CD4-positive, alpha-beta T cell treated with Interleukin-6 at 100 ng/mL for 8 hours (primary cell): ENCODE measurements around the gene TMEM81.

Experiments
- DNase-seq: peaks from one replicate; pipeline ENCODE4 v3.0.0-alpha.2; 2020; ENCODE audit warnings: mixed read lengths, low spot score

The TMEM81 gene, protein sequence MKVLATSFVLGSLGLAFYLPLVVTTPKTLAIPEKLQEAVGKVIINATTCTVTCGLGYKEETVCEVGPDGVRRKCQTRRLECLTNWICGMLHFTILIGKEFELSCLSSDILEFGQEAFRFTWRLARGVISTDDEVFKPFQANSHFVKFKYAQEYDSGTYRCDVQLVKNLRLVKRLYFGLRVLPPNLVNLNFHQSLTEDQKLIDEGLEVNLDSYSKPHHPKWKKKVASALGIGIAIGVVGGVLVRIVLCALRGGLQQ

GRCh38 chr1:205084360-205084759 lies at the start of gene TMEM81:
Gene TMEM81 (minus strand): TSS chr1:205084460. CDS start chr1:205084320, 140 bp downstream.
- no peak for DNase-seq

DNA sequence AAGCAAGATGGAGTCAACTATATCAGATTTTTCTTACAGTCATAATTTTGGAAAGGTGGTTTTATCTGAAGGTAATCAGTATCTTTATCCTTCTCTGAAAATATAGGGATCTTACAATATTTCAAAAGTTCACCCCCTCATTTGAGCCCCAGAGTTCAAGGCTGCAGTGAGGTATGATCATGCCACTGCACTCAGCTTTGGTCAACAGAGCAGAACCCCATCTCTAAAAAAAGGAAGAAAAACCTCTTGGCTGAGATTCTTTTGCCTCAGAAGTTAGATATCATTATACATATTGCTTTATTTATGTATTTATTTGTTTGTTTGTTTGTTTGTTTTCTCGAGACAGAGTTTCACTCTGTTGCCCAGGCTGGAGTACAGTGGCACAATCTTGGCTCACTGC lies 49.0 kb upstream of the TMEM81 start:
- DNase-seq = no peak

DNA sequence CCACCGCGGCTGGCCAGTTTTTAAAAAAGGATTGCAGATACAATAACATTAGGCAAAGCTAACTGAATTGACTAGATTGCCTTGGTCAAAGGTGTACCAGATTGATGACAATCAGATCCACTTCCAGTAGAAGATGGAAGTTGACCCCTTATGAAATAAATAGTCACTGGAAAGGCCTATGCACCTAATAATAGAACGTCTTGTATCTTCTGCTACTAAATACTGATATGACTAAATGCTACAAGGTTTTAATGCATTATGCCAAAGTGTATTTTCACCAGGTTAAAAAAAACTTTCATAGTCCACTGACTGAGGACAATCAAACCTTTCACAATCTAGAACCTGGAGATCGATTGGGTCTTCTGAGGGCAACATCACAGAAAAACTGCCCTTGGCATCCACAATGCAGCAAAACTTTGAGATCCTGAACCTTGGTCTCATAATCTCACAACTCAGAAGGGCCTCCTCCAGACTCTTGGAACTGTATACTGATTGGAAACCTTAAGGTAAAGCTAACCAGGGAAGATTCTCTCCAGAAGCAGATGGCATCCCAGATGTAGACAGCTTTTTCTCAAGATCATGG lies 45.3 kb upstream of the TMEM81 start:
- DNase-seq = no peak

DNA sequence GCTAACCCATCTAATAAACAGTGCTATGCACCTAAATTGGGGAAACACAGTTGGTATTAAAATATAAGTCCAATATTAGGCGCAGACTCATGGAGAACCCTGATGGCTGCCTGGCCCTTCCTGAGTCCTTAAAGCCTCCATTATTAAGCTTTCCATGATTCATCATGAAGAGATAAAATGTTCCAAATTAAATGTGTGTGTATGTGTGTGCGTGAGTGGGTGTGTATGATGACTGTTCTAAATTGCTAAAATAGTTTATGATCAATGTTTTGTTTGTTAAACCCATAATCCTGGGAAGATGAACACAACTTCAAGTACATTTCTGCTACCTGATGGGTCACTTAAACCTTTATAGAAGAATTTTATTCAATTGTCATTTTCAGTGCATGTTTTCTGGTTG lies 43.8 kb upstream of the TMEM81 start:
- DNase-seq = no peak

DNA sequence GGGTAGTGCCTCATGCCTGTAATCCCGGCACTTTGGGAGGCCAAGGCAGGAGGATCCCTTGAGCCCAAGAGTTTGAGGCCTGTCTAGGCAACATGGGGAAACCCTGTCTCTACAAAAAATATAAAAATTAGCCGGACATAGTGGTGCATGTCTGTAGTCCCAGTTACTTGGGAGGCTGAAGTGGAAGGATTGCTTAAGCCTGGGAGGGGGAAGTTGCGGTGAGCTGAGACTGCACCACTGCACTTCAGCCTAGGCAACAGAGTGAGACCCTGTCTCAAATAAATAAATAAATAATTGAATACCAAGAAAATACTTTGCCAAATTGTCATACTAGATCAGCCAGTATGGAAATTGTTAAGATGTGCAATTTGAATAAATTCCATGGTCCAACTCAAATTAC lies 43.4 kb upstream of the TMEM81 start:
- DNase-seq = no peak

DNA sequence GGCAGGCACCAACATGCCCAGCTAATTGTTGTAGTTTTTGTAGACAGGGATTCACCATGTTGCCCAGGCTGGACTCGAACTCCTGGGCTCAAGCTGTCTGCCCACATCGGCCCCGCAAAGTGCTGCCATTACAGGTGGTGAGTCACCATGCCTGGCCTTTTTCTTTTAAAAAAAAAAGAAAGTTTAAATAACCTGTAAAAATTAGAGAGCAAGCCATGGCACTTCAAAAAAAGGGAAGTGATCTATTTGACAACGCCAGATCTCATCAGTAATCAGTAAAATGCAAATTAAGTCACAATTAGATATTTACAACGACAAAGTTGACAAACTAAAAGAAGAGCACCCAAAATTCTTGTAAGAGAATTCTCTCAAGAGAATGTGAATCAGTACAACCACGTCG lies 40.5 kb upstream of the TMEM81 start:
- DNase-seq = no peak

DNA sequence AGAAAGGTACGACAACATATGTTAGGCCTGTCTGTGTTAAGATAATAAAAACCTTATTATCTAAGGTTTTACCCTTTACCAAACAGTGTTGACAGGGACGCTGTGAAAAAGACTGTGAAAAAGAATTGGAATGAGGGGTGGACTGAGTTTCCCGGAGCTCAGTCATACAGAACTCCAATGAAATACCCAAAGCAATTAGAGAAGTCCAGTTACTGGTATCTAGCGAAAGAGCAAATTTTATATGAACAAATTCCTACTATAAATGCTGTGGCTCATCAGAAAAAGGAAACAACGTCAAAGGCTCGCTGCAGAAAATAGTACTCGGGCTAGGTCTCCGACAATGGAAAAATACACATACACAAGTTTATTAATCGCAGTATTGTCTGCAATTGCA lies 38.2 kb upstream of the TMEM81 start:
- no peak for DNase-seq

GRCh38 chr1:205121660-205122488 lies 37.6 kb upstream of the TMEM81 start, which contains the start of gene RBBP5:
Gene RBBP5 (minus strand): TSS chr1:205121978. CDS start chr1:205121873, 105 bp downstream.
- peak; percentile 96 for DNase-seq

DNA sequence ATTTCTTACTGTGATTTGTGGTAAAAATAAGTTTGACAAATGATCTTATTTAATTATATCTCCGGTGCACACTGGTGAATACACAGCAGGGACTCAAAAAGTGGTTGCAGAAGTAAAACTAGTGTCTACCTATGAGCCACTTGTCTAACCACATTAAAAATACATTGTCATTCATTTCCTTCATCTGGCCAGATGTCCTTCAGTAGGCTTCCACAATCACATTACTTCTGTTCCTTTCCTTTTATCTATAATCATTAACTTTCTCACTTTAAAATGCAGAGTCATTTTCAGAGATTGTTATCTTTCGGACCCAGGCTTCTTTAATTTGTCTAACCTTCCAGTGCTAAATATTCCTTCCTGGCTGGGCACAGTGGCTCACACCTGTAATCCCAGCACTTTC lies 34.5 kb upstream of the TMEM81 start:
- no peak for DNase-seq

- DNase-seq = no peak
These were observed 27.1 kb upstream of the TMEM81 start for GRCh38 chr1:205111354-205111753.

GRCh38 chr1:205109711-205110110 lies 25.5 kb upstream of the TMEM81 start:
- no peak for DNase-seq

DNA sequence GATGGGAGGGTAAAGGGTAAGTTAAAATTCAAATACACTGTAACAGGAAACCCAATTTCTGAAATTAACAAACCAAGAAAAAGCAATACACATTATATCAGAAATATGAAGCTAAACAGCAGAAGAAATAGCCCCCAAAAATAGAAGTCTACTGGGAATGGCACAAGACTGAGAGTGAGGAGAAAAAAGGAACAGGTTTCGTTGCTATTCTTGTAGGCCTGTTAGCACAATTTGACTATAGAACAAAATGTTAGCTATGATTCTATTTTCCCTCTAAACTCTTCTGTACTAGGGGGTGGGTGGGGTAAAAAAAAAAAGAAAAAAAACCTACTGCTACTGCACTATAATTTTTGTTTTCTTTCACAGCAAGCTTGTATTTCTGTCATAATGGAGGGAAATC lies 25.0 kb upstream of the TMEM81 start:
- DNase-seq = no peak

- DNase-seq = no peak
These were observed 24.2 kb upstream of the TMEM81 start for GRCh38 chr1:205108464-205108863.

- no peak for DNase-seq
These were observed 23.1 kb upstream of the TMEM81 start for GRCh38 chr1:205107327-205107726.

DNA sequence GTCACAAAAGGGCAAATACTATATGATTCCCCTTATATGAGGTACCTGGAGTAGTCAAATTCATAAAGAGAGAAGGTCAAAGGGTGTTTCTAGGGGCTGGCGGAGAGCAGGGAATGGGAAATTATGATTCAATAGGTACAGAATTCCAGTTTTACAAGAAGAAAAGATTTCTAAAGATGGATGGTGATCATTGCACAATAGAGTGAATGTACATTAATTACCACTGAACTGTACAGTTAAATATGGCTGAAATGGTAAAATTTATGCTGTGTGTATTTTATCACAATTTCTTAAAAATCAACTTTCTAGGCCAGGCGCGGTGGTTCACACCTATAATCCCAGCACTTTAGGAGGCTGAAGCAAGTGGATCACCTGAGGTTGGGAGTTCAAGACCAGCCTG lies 18.1 kb upstream of the TMEM81 start:
- no peak for DNase-seq

DNA sequence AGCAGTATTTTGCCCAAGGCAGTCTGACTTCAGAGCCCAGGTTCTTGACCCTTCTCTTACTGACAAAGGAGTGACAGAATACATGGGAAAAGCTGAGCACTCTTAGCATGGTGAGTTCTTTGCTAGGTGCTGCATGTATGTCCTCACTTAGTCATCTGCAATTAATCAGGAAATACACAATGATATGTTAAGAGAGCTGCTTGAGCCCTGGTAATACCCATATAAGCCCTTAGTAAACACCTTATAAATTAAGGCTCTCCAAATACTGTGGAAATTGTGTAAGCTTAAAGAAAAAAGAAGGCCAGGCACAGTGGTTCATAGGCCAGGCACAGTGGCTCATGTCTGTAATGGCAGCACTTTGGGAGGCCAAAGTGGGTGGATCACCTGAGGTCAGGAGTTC lies 14.0 kb upstream of the TMEM81 start:
- no peak for DNase-seq

DNA sequence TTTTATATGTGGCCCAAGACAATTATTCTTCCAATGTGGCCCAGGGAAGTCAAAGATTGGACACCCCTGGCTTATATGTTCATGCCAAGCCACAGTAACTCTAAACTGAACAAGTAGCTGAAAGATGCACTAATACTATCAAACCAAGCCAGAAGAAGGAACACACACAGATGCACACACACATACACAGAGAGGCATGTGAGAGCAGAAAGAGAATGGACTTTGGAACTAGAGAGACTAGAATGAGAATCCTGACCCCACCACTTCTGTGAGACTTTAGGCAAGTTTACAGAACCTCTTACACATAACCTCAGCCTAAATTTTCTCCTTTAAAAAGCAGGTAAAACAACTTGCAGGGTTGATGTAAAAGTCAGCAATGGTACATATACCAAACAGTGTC lies 11.2 kb upstream of the TMEM81 start:
- DNase-seq = no peak

- DNase-seq = no peak
These were observed 6.9 kb upstream of the TMEM81 start for GRCh38 chr1:205091043-205091740.

- no peak for DNase-seq
These were observed 4.1 kb upstream of the TMEM81 start for GRCh38 chr1:205088341-205088740.

GRCh38 chr1:205082431-205082830 lies 1.8 kb downstream of the TMEM81 start:
- DNase-seq = no peak

- no peak for DNase-seq
These were observed 6.3 kb downstream of the TMEM81 start for GRCh38 chr1:205077934-205078311.

DNA sequence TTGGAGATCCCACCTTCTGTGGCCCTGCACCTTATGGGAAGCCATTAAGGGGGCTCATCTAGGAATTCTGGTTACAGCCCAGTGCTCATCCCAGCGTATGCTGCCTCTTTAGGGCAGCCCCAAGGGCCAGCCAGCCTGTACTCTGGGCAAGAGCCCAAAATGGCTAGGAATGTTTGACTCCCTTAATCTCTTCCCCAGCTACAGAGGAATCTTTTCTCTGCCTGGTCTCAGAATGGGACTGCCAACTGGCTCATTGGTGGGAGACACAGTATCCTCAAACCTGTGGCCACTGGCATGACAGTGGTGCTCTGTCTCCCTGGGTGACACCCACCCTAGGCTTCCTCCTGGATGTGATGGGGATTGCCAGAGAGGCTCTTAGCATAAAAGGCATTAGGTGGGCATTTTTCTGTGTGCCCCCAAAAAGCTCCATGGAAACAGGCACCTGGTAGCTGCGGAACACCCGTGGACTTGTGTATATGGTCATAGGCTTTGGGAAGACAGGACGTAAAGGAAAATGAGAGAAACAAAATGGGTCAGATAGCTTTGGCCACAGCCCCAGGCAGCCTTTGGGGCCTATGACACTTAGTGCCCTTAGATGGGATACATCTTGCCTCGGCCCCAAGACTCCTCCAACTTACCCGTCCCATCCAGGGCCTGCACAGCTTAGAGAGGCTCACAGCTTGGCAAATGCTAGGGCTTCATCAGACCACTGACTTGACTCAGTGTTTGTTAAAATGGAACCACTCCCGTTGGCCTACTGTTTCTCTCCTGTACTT lies 6.9 kb downstream of the TMEM81 start:
- DNase-seq = no peak
